Renal cortical epithelial cell (primary cell): ENCODE results near the gene NALCN. TPM values are rescaled to one million over a fixed set of nuclear protein-coding genes. Genes with fewer than 3 reads are reported as not detected.
A peak's percentile ranks its signal among the peaks of the same experiment; 100 is the strongest.

ENCODE experiments used
- DNase-seq: peaks from one replicate; pipeline ENCODE4 v3.0.0-alpha.2; 2011; ENCODE audit warnings: low read depth
- total RNA-seq: library from RNA; depleted of rRNA; stranded (reverse); fragments of >200 nt; gene quantifications from 2 replicates; pipeline ENCODE4 v1.2.3, GENCODE V29; 2014

The NALCN gene
- total RNA-seq: 7.2 and 10.2 TPM in 2 replicates

GRCh38 chr13:101416181-101417042, at the start of gene NALCN:
Gene NALCN (minus strand): TSS chr13:101416508. CDS start chr13:101399126, 17,382 bp downstream.
- peak; percentile 11 for DNase-seq

- no peak for DNase-seq
Measured at GRCh38 chr13:101465877-101466276, 49.6 kb upstream of the NALCN start.

- DNase-seq: no peak
Measured at GRCh38 chr13:101457176-101457575, 40.9 kb upstream of the NALCN start.

GRCh38 chr13:101455863-101456262, 39.6 kb upstream of the NALCN start:
- peak; percentile 97 for DNase-seq

- peak; percentile 91 for DNase-seq
Measured at GRCh38 chr13:101454767-101455166, 38.5 kb upstream of the NALCN start.

- no peak for DNase-seq
Measured at GRCh38 chr13:101453784-101454201, 37.5 kb upstream of the NALCN start.

GRCh38 chr13:101452519-101453485, 36.5 kb upstream of the NALCN start, which contains the start of gene ITGBL1:
Gene ITGBL1 (plus strand): TSS chr13:101452675. CDS start chr13:101452834, 159 bp downstream.
- DNase-seq: no peak

GRCh38 chr13:101451641-101452040, 35.3 kb upstream of the NALCN start:
- peak; percentile 71 for DNase-seq

- no peak for DNase-seq
Measured at GRCh38 chr13:101450749-101451130, 34.4 kb upstream of the NALCN start.

GRCh38 chr13:101449790-101450748, 33.8 kb upstream of the NALCN start:
- DNase-seq: peak; percentile 99

- no peak for DNase-seq
Measured at GRCh38 chr13:101447852-101448251, 31.5 kb upstream of the NALCN start.

- DNase-seq: no peak
Measured at GRCh38 chr13:101434486-101434885, 18.2 kb upstream of the NALCN start.

- peak; percentile 15 for DNase-seq
Measured at GRCh38 chr13:101433895-101434294, 17.6 kb upstream of the NALCN start.

- DNase-seq: no peak
Measured at GRCh38 chr13:101429733-101430132, 13.4 kb upstream of the NALCN start.

- DNase-seq: no peak
Measured at GRCh38 chr13:101425623-101426022, 9.3 kb upstream of the NALCN start.

GRCh38 chr13:101425156-101425471, 8.8 kb upstream of the NALCN start:
- DNase-seq: no peak

GRCh38 chr13:101424381-101425155, 8.3 kb upstream of the NALCN start:
- DNase-seq: peak; percentile 47

- DNase-seq: no peak
Measured at GRCh38 chr13:101423872-101424271, 7.6 kb upstream of the NALCN start.

GRCh38 chr13:101417501-101417900, 1.2 kb upstream of the NALCN start:
- DNase-seq: no peak

GRCh38 chr13:101417043-101417406, 717 bp upstream of the NALCN start:
- peak; percentile 86 for DNase-seq
